Measurements from ENCODE around the gene C11orf86. TPM values are rescaled to one million over a fixed set of nuclear protein-coding genes. Genes with fewer than 3 reads are reported as not detected.

Gene C11orf86
- total RNA-seq, 1 experiment from 2014 or later: not detected

DNA sequence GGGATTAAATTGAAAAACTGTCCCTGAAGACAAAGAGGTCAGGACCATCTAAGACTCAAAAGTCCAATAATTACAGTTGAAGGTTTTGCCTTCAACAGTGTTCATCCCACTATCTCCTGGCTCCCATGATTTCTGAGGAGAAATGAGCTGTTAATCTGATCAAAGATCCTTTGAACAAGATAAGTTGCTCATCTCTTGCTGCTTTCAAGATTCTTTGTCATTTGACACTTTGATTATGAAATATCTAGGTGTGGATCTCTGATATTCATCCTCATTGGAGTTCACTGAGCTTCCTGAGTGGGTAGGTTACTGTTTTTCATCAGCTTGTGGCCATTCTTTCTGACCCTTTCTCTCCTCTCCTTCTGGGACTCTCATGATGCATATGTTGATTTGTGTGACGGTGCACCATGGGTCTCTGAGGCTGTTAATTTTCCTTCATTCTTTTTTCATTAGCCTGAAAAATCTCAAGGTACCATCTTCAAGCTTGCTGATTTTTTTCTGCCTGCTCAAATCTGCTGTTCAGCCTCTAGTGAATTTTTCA is 37.8 kb upstream of the C11orf86 start:
- no TSS peak for BruUV-seq (replicated peaks)
- ChIA-PET POLR2A (ENCODE audit: low non-redundant PET) (no interaction called here), CTCF (no interaction called here)
- TF ChIP-seq, protein P1, sequence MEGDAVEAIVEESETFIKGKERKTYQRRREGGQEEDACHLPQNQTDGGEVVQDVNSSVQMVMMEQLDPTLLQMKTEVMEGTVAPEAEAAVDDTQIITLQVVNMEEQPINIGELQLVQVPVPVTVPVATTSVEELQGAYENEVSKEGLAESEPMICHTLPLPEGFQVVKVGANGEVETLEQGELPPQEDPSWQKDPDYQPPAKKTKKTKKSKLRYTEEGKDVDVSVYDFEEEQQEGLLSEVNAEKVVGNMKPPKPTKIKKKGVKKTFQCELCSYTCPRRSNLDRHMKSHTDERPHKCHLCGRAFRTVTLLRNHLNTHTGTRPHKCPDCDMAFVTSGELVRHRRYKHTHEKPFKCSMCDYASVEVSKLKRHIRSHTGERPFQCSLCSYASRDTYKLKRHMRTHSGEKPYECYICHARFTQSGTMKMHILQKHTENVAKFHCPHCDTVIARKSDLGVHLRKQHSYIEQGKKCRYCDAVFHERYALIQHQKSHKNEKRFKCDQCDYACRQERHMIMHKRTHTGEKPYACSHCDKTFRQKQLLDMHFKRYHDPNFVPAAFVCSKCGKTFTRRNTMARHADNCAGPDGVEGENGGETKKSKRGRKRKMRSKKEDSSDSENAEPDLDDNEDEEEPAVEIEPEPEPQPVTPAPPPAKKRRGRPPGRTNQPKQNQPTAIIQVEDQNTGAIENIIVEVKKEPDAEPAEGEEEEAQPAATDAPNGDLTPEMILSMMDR (conservative IDR thresholded peaks at IDR 0.05; ENCODE audit: low read depth, low read length): no peak
- TF ChIP-seq EZH2 (IDR thresholded peaks at IDR 0.05; ENCODE audit: borderline replicate concordance, low read depth, low read length, poor library complexity, severe bottlenecking): no peak
- intact Hi-C loops (cut with micrococcal nuclease; ENCODE audit: unreplicated experiment): no loop called here
- Histone ChIP-seq H3K4me3 (ENCODE audit: low read depth, low read length, poor library complexity, severe bottlenecking) (no peak overlapping the region), H3K9me3 (ENCODE audit: low read depth, low read length, poor library complexity, severe bottlenecking) (no peaks in the 10 kb centered on the region), H3K4me1 (ENCODE audit: insufficient read depth, low read length, poor library complexity, severe bottlenecking) (no peaks in the 10 kb centered on the region), H3K27me3 (replicated peaks; ENCODE audit: insufficient read depth, low read depth, low read length, poor library complexity) (no peaks in the 10 kb centered on the region), H3K36me3 (ENCODE audit: insufficient read depth, low read length, poor library complexity, severe bottlenecking) (peaks cover under 1% of the 10 kb centered on the region), H3K27ac (ENCODE audit: low read depth, low read length, poor library complexity, severe bottlenecking) (no peak overlapping the region)
- no peak for DNase-seq (ENCODE audit: low spot score)

DNA sequence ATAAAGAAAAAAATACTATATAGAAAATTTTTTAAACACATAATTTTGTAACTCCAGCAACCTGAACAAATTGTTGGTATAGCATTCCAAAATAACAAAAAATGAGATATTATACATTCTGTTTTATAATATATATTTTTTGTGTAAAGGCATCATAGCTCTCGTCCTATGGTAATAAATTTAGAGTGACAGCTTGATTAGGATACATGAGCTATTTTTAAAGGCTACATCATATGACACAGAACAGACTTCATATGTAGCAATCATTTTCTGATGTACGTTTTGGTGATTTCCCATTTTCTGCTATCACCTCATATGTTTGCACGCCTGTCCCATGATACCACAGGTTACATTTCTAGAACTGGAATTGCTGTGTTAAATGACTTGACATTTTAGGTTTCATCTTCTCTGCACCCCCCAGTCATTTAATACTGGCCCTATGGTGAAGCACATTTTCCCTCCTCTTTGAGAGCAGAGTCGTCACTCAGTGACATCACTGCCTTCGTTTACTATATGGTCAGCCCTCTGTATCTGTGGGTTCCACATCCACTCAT is 36.4 kb upstream of the C11orf86 start:
- intact Hi-C loops (cut with micrococcal nuclease; ENCODE audit: unreplicated experiment): no loop called here
- no peak overlapping the region for H3K27ac ChIP-seq (ENCODE audit: low read depth, low read length, poor library complexity, severe bottlenecking)
- no peak for DNase-seq (ENCODE audit: low spot score)
- TF ChIP-seq EZH2 (IDR thresholded peaks at IDR 0.05; ENCODE audit: borderline replicate concordance, low read depth, low read length, poor library complexity, severe bottlenecking): no peak
- TF ChIP-seq, protein P1 (conservative IDR thresholded peaks at IDR 0.05; ENCODE audit: low read depth, low read length): no peak
- H3K4me1 ChIP-seq (ENCODE audit: insufficient read depth, low read length, poor library complexity, severe bottlenecking): no peaks in the 10 kb centered on the region
- ChIA-PET POLR2A (ENCODE audit: low non-redundant PET) (no interaction called here), CTCF (no interaction called here)
- BruUV-seq (replicated peaks): no TSS peak
- no peak overlapping the region for H3K4me3 ChIP-seq (ENCODE audit: low read depth, low read length, poor library complexity, severe bottlenecking)
- no peaks in the 10 kb centered on the region for H3K9me3 ChIP-seq (ENCODE audit: low read depth, low read length, poor library complexity, severe bottlenecking)
- H3K27me3 ChIP-seq (replicated peaks; ENCODE audit: insufficient read depth, low read depth, low read length, poor library complexity): no peaks in the 10 kb centered on the region
- H3K36me3 ChIP-seq (ENCODE audit: insufficient read depth, low read length, poor library complexity, severe bottlenecking): peaks cover 3% of the 10 kb centered on the region

DNA sequence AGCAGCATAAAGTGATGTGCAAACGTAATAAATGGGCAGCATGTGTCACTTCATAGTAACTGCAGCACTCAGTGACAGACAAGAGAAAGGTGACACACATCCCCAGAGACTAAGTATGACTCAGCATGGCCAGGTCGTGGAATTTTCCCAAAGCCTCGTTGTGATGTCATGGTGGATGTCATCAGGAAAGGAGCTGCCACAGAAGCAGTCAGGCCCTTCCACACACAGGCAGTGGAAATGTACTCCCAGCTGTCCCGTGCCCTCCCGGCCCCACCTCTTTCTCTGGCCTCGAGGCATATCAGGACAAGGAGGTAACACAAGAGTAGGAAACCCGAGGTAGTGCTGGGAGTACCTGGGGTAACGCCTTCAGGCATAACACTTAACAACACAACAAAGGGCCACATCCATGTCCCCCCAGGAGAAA is 25.0 kb upstream of the C11orf86 start:
- Histone ChIP-seq H3K27ac (ENCODE audit: low read depth, low read length, poor library complexity, severe bottlenecking) (peak overlapping the region; percentile 11), H3K27me3 (replicated peaks; ENCODE audit: insufficient read depth, low read depth, low read length, poor library complexity) (no peaks in the 10 kb centered on the region), H3K4me3 (ENCODE audit: low read depth, low read length, poor library complexity, severe bottlenecking) (no peak overlapping the region), H3K4me1 (ENCODE audit: insufficient read depth, low read length, poor library complexity, severe bottlenecking) (peaks cover 29% of the 10 kb centered on the region), H3K36me3 (ENCODE audit: insufficient read depth, low read length, poor library complexity, severe bottlenecking) (peaks cover 5% of the 10 kb centered on the region), H3K9me3 (ENCODE audit: low read depth, low read length, poor library complexity, severe bottlenecking) (no peaks in the 10 kb centered on the region)
- TF ChIP-seq, protein P1 (conservative IDR thresholded peaks at IDR 0.05; ENCODE audit: low read depth, low read length): no peak
- no peak for TF ChIP-seq EZH2 (IDR thresholded peaks at IDR 0.05; ENCODE audit: borderline replicate concordance, low read depth, low read length, poor library complexity, severe bottlenecking)
- intact Hi-C loops (cut with micrococcal nuclease; ENCODE audit: unreplicated experiment): no loop called here
- no TSS peak for BruUV-seq (replicated peaks)
- ChIA-PET POLR2A (ENCODE audit: low non-redundant PET) (no interaction called here), CTCF (no interaction called here)
- peak; percentile 77 for DNase-seq (ENCODE audit: low spot score)
